GM18526 (cell line): ENCODE data around the gene EIF2AK3.

Source experiments
- POLR2A ChIP-seq: IDR thresholded peaks from 3 replicates; pipeline ENCODE4 v1.6.1; 2011; ENCODE audit not compliant: insufficient read length; ENCODE audit errors: extremely low read depth

The EIF2AK3 gene

GRCh38 chr2:88641330-88641729, 14.1 kb upstream of the EIF2AK3 start:
- TF ChIP-seq POLR2A: no peak

- no peak for TF ChIP-seq POLR2A
Observed at GRCh38 chr2:88639865-88640264, 12.6 kb upstream of the EIF2AK3 start.

- no peak for TF ChIP-seq POLR2A
Observed at GRCh38 chr2:88638743-88639142, 11.5 kb upstream of the EIF2AK3 start.

DNA sequence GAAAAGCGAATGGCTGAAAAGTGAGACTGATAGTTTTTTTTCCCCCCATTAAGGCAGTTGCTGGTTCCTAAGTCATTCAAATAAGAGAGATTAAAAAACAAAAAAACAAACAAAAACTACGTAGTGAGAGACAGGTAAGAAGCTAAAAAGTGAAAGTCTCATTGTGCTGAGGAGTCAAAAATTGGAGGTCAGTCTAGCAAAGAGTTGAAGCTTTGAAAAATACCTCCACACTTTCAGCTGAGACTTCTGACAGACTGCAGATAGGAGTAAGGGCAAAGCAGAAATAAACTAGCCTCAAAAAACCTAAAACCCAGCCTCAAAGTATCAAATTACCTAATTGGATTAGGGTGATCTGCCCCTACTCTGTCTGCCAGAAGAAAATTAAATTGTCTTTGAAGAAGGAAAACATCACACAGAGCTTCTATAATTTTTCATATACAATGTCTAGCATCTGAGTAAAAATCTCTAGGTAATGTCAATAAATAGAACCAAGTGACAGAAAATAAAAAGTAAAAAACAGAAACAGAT, 10.9 kb upstream of the EIF2AK3 start:
- TF ChIP-seq POLR2A: no peak

DNA sequence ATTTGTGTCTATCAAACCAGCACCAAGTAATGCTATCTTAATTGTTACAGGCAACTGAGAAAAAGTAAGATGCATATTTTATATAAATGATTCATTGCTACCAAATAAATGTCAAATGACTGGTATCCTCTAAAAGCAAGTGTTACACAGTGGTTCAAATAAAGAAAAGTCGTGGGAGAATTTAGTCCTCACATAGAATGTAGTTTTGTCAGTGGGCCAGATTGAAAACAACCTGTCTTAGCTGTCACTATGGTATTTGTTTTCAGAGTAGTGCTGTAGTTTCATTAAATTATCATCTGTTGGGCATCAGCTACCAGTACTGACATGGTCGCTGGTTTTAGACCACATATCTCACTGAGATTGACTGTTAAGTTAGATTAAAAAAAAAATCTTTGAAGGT, 10.2 kb upstream of the EIF2AK3 start:
- TF ChIP-seq POLR2A: no peak

DNA sequence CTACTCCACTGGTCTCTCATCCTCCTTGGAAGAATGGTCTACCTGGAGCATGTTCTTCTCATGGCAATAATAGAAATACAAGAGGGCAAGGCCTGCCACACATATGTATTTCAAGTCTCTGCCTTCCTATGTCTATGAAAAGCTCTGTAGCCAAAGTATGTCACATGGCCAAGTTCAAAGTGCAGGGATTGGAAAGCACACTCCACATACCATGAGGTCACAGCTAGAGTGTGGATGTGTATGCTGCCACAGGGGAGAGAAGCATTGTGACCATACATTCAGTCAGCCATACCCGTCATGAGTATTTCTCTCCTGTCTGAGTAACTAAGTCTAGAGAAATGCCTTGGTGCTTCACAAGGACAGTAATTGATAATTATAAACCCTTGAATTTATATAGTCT, 8.8 kb upstream of the EIF2AK3 start:
- no peak for TF ChIP-seq POLR2A

- no peak for TF ChIP-seq POLR2A
Observed at GRCh38 chr2:88632569-88632968, 5.3 kb upstream of the EIF2AK3 start.

DNA sequence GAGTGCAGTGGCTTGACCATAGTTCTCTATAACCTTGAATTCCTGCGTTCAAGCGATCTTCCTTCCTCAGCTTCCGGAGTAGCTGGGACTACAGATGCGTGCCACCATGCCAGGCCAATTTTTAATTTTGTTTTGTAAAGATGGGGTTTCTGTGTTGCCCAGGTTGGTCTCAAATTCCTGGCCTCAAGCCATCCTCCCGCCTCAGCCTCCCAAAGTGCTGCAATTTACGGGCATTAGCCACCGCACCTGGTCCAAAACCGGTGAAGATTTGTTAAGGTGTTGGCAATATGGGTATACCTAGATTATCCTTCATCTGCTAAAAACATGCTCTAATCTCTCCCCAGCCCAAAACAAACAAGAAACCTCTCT, 1.3 kb upstream of the EIF2AK3 start:
- no peak for TF ChIP-seq POLR2A

DNA sequence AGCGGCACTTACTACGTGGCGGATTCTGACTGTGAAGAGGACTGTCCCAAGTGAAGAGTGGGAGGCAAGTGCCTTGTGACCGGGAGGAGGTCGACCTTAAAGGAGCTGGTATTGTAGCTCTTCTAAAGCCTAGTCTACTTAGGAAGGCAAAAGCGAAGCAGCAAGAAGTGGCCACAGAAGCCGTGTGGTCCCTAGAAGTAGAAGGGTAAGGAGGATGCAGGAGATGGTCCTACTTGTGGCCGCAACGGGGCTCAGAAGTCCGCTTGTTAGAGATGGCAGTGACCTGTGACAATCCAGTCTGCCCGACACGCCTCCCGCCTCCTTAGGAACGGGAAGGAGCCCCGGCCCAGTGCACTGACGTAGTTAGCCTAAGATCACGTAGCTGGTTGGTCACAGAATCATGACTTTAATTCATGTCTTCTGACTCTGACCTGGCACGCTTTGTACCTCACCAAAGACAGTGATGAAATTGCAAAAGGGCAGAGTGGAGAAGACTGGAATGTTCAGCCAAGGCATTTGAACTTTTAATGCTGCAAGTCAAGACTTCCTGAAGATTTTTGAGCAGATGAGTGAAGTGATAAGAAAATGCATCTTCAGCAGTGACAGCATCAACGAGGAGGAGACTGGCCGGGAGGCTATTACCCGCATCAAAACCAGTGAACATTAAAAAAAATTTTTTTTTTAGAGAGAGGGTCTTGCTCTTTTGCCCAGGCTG, 749 bp upstream of the EIF2AK3 start:
- TF ChIP-seq POLR2A: peak; percentile 87

GRCh38 chr2:88626171-88627054, 851 bp downstream of the EIF2AK3 start:
- TF ChIP-seq POLR2A: no peak

GRCh38 chr2:88624477-88624876, 2.8 kb downstream of the EIF2AK3 start:
- no peak for TF ChIP-seq POLR2A

DNA sequence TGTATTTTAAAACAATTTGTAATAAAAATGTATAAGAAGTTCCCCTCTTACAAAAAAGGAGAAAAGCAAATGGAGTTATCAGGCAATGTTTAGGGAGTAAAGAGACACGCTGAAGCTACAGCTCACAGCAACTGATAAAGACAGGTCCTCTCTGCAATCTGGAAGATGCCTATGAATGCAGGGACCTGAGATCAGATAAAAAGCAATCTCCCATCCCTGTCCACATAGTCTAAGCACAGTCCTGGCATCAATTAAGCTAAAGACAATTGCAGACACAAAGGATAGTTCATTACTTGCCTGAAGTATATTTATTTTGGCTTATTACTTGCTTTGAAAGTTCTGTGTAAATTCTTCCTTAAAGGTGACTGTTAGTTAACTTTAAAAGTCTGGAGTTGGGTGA, 5.0 kb downstream of the EIF2AK3 start:
- no peak for TF ChIP-seq POLR2A

DNA sequence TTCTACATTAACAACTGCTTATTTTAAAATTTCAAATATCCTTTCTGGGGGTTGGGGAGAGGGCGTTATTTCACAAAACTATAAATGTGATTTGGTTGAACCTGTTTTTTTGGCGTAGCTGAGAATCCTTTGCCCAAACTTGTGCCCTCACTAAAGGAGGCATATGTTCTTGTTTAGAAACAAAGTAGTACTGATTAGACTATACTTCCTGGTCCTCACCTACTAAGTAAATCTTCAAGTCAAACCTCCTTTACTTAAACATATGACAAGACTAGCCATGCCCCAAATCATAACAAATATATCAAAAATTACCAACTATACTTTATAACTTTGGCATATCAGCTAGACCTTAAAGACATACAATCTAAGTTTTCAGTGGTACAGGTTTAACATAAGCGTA, 5.8 kb downstream of the EIF2AK3 start:
- TF ChIP-seq POLR2A: no peak

DNA sequence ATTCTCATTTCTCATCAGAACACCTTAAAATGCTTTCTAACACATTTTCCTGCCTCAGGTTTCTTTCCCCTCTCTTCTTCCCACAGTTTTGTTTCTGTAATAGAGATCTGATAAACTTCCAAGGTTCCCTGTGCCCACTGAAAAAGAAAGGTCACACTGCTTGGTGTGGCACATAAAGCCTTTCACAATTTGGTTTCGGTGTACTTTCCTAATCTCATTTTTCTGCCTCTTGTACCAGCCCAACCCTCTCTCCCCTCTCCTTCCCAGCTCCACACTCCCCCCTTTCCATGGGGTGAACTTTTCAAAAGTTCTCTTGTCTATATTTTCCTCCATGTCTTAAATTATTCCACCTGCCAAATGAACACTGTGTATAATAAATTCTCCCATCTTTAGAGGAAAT, 7.2 kb downstream of the EIF2AK3 start:
- no peak for TF ChIP-seq POLR2A

- TF ChIP-seq POLR2A: no peak
Observed at GRCh38 chr2:88615822-88616221, 11.4 kb downstream of the EIF2AK3 start.

DNA sequence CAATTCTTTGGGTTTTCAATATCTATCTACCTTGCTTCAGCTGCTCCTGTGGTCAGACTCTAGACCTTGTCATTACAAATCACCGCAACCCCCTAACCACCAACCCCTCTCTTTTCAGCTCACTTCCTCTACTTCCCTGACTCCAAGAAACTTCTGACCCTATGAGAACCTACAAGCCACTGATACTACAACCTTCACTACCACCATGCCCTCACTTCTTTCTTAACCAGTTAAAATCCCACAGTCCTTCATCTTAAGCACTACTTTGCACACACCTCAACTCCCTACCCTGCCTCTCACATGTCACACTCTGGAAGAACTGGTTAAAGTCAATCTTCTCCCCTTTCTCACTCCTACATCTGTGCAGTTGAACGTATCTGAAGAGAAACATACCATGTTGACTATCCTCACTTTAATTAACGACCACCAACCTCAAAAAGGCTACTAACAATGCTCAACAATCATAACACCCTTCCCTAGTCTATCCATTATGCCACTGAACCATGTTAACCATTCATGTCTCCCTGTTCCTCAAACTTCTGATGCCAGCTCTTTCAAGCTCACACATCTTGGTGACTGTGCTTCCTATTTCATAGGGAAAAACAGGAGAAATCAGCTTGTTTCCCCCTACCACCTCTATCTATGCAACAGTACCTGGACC, 12.6 kb downstream of the EIF2AK3 start:
- no peak for TF ChIP-seq POLR2A

GRCh38 chr2:88613921-88614320, 13.3 kb downstream of the EIF2AK3 start:
- TF ChIP-seq POLR2A: no peak
